NT2/D1 (cell line): ENCODE measurements around the gene PHKB.

ENCODE experiments used
- SUZ12 ChIP-seq: IDR thresholded peaks from 2 replicates; pipeline ENCODE4 v1.6.1; 2011; ENCODE audit not compliant: insufficient read length, insufficient read depth; ENCODE audit errors: extremely low read depth
- YY1 ChIP-seq: IDR thresholded peaks from 2 replicates; pipeline ENCODE4 v1.6.1; 2011; ENCODE audit not compliant: insufficient read length, insufficient read depth
- ZNF274 ChIP-seq: IDR thresholded peaks from 2 replicates; pipeline ENCODE4 v1.6.1; 2011; ENCODE audit warnings: mild to moderate bottlenecking, low read depth, low read length

DNA sequence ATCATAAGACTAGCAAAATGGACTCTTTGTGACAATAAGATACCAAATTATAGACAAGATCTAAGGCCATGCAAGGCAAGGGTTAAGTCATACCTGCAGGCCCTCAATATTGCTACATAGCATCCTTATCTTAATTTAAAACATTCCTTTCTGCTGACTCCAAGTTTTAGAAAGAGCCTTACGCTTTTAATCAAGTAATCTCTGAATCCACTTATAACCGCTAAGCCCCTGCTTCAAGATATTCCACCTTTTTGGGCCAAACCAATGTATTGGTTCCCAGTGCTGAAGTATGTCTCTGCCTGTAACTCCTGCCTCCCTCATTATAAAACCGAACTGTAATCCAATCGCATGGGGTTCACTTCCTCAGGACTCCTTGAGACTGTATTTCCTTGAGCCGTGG, 255.4 kb downstream of the PHKB start:
- TF ChIP-seq ZNF274 (no peak), YY1 (no peak), SUZ12 (no peak)
